Fibroblast of the aortic adventitia (primary cell): Measurements from ENCODE around the gene MPV17. TPM values are rescaled to one million over a fixed set of nuclear protein-coding genes. Genes with fewer than 3 reads are reported as not detected.

Experiments used
- DNase-seq: peaks from one replicate; pipeline ENCODE4 v3.0.0-alpha.2; 2010; ENCODE audit warnings: low read depth
- H3K4me3 ChIP-seq: 2 replicates; pipeline ENCODE4 v1.5.1; 2011; ENCODE audit warnings: low read depth, mild to moderate bottlenecking, control low read depth, low read length, moderate library complexity
- CTCF ChIP-seq: IDR thresholded peaks from 2 replicates; pipeline ENCODE4 v1.5.1; 2011; ENCODE audit warnings: mild to moderate bottlenecking, low read length, control low read depth, inconsistent platforms; ENCODE audit not compliant: insufficient read depth
- total RNA-seq: library from RNA; depleted of rRNA; stranded (reverse); fragments of >200 nt; gene quantifications from 2 replicates; pipeline ENCODE4 v1.2.3, GENCODE V29; 2012; ENCODE audit warnings: low replicate concordance

Gene MPV17
- total RNA-seq, 1 donor = 92.8 TPM

DNA sequence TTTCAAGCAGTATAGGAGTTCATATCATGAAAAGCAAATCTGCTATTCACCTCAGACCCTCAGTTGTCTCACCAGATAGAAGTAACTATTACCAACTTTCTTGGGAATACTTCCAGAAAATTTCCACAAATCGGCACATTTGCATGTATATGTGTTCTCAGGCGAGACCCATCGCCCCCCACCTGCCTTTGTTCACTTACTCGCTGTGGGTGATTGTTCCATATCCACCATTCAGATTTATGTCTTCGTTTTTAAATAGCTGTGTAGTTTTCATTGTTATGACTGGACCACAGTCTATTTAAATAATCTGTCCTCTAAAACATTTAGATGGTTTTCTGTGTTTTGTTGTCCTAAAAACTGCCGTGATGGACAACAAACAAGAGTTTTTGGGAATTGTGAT lies 37.4 kb downstream of the MPV17 start:
- no peak overlapping the region for H3K4me3 ChIP-seq
- no peak for DNase-seq
- no peak for TF ChIP-seq CTCF

DNA sequence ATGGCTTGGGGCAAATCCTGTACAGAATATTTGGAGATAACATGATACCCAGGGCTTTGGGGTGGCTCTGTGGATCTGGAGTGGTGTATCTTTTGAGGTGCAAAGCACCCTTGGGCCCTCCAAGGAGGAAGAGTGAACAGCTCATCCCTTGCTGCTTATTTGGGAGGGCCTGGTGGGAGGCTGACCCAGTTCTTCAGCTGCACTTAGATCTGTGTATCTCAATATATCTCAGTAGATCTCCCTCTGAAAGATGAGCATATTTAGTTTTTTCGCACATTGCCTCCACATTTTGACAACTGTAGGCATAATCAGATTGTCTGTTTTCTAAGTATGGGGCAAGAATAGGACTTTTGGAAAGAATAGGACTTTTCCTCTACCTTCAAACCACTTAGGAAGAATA lies 37.9 kb downstream of the MPV17 start:
- DNase-seq = no peak
- no peak for TF ChIP-seq CTCF
- no peak overlapping the region for H3K4me3 ChIP-seq

DNA sequence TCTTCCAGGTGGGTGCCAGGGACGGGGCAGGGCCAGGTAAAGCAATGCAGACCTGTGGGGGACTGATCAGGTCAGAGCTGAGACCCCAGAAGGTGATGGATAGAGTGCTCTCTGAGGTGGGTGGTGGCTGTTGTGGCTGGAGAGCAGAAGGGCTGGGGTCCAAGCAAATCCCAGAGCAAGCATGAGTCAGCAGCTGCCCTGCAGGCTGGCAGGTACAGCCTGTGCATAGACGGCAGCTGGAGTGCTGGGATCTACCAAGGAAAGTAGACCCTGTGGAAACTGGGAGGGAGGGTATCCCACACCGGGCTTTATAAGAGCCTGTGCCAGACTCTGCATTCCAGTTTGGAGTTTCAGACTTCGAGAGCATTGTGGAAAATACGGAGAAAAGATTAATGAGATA lies 40.0 kb downstream of the MPV17 start:
- no peak for DNase-seq
- TF ChIP-seq CTCF = no peak
- no peak overlapping the region for H3K4me3 ChIP-seq

- no peak for DNase-seq
- no peak within 1 kb of the TSS for H3K4me3 ChIP-seq
- no peak for TF ChIP-seq CTCF
These were observed 40.9 kb downstream of the MPV17 start, which contains the start of gene TRIM54 for GRCh38 chr2:27281855-27282559. Gene TRIM54, plus strand, starts transcription at chr2:27282429. Its CDS starts 303 bp downstream, at chr2:27282732.

GRCh38 chr2:27281442-27281841 lies 41.5 kb downstream of the MPV17 start:
- no peak for DNase-seq
- no peak for TF ChIP-seq CTCF
- no peak overlapping the region for H3K4me3 ChIP-seq

DNA sequence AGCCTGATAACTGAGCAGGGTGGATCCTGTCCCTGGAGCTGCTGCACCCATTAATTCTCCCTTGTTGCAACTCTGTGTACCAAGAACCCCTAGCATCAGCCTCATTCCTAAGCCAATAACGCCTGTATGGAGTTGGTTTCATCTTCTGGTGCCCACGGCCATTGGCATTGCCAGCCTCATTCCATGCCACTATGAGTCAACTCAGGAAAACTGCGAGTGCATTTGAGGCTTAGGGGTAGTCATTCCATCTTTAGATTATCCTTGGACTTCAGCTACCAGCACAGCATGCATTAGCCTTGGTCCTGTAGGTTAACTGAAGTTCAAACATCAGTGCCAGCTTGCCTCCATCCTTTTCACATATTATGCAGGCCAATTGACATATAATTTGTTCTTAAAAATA lies 42.1 kb downstream of the MPV17 start:
- TF ChIP-seq CTCF = no peak
- H3K4me3 ChIP-seq = no peak overlapping the region
- no peak for DNase-seq

- no peak for TF ChIP-seq CTCF
These were observed 44.9 kb downstream of the MPV17 start for GRCh38 chr2:27278010-27278409.

More at GRCh38 chr2:27278010-27278409, 44.9 kb downstream of the MPV17 start:
- no peak for DNase-seq
- no peak overlapping the region for H3K4me3 ChIP-seq
